K562 (cell line): ENCODE measurements around the gene JRKL. TPM values are rescaled to one million over a fixed set of nuclear protein-coding genes. Genes with fewer than 3 reads are reported as not detected.

Source experiments
- BHLHE40 ChIP-seq: IDR thresholded peaks from 2 replicates; pipeline ENCODE4 v1.6.1; 2011; ENCODE audit warnings: low read length, improper control_type of control experiment
- CREBBP ChIP-seq: IDR thresholded peaks from one replicate; pipeline ENCODE4 v1.6.1; 2012; ENCODE audit warnings: low read depth, mild to moderate bottlenecking, control low read depth, inconsistent platforms, low read length
- CTBP1 ChIP-seq: fragments of 450-650 bp; IDR thresholded peaks from 2 replicates; pipeline ENCODE4 v1.6.1; 2016; ENCODE audit warnings: borderline replicate concordance
- DACH1 ChIP-seq: fragments of 450-650 bp; IDR thresholded peaks from 2 replicates; pipeline ENCODE4 v1.6.1; 2018; ENCODE audit not compliant: partially characterized antibody
- EP300 ChIP-seq: IDR thresholded peaks from 2 replicates; pipeline ENCODE4 v1.6.1; 2012; ENCODE audit warnings: low read length, improper control_type of control experiment
- FOSL1 ChIP-seq: fragments of 200-800 bp; sonication (Bioruptor generic); conservative IDR thresholded peaks from 2 replicates; pipeline ENCODE4 v1.6.1; 2016; ENCODE audit warnings: missing genetic modification characterization, missing compliant biosample characterization
- GABPA ChIP-seq: fragments of 200-800 bp; sonication (Bioruptor generic); conservative IDR thresholded peaks from 2 replicates; pipeline ENCODE4 v1.6.1; 2016; ENCODE audit warnings: low read depth, missing genetic modification characterization, missing compliant biosample characterization
- HMBOX1 ChIP-seq: sonication (generic); IDR thresholded peaks from 2 replicates; pipeline ENCODE4 v1.6.1; 2016
- JUN ChIP-seq, 2 experiments: sonication (generic) in 1 of 2; formaldehyde crosslinking in 1 of 2; IDR thresholded peaks; 2 replicates each; pipeline versions ENCODE4 v1.6.1 to v1.8.0; 2012 to 2022; ENCODE audit warnings: borderline replicate concordance in 2 of 2, mild to moderate bottlenecking in 2 of 2, improper control_type of control experiment in 1 of 2, low read depth in 1 of 2, low read length in 1 of 2, missing genetic modification reagents in 1 of 2
- PHF8 ChIP-seq: fragments of 200-600 bp; sonication (generic); IDR thresholded peaks from 2 replicates; pipeline ENCODE4 v1.6.1; 2012; ENCODE audit warnings: mixed run types, mild to moderate bottlenecking, inconsistent platforms, low read length, moderate library complexity, borderline replicate concordance
- RNF219 ChIP-seq: fragments of 250-450 bp; sonication (Bioruptor Pico); IDR thresholded peaks from 2 replicates; pipeline ENCODE4 v1.5.0; 2022; ENCODE audit warnings: mild to moderate bottlenecking
- STAT6 ChIP-seq: sonication (generic); formaldehyde crosslinking; IDR thresholded peaks from 2 replicates; pipeline ENCODE4 v1.8.1; 2023; ENCODE audit warnings: mild to moderate bottlenecking, missing genetic modification reagents
- TAF15 ChIP-seq: fragments of 200-400 bp; formaldehyde crosslinking; IDR thresholded peaks from 2 replicates; pipeline ENCODE4 v1.6.1; 2017; ENCODE audit warnings: mild to moderate bottlenecking, low read depth, low read length, moderate library complexity
- TEAD1 ChIP-seq, 2 experiments: fragments of 450-650 bp in 1 of 2; sonication (generic) in 1 of 2; formaldehyde crosslinking; IDR thresholded peaks; 2 replicates each; pipeline versions ENCODE4 v1.4.0 to v1.8.0; 2020 to 2022; ENCODE audit warnings: mild to moderate bottlenecking in 2 of 2, missing genetic modification reagents in 1 of 2
- TFE3 ChIP-seq: fragments of 450-650 bp; formaldehyde crosslinking; IDR thresholded peaks from 2 replicates; pipeline ENCODE4 v1.4.0; 2020; ENCODE audit warnings: mild to moderate bottlenecking, mixed read lengths
- USF1 ChIP-seq: sonication (generic); formaldehyde crosslinking; IDR thresholded peaks from 2 replicates; pipeline ENCODE4 v1.9.0; 2022; ENCODE audit warnings: mild to moderate bottlenecking, missing genetic modification reagents
- ZNF140 ChIP-seq: fragments of 250-450 bp; sonication (Bioruptor Pico); IDR thresholded peaks from 2 replicates; pipeline ENCODE4 v1.8.0; 2021; ENCODE audit warnings: moderate library complexity, mild to moderate bottlenecking, inconsistent platforms
- ZNF384 ChIP-seq: IDR thresholded peaks from 2 replicates; pipeline ENCODE4 v1.6.1; 2012; ENCODE audit warnings: low read depth, low read length, improper control_type of control experiment
- polyA plus RNA-seq, 8 experiments: library from polyadenylated mRNA; depleted of rRNA in 4 of 8; stranded (reverse) in 5 of 8; unstranded in 3 of 8; fragments of >200 nt; fragmentation: Nextera tagmentation in 2 of 8; fragmentation: Illumina TruSeq in 1 of 8; extraction: Ambion mirVana in 2 of 8; extraction: Trizol in 1 of 8; gene quantifications; 2 replicates each; pipeline versions ENCODE4 v1.2.1 to v1.2.3, GENCODE V29; 2011 to 2014; ENCODE audit warnings: inconsistent platforms in 1 of 8, missing spikeins in 1 of 8
- total RNA-seq, 7 experiments: library from RNA; depleted of rRNA in 6 of 7; stranded (reverse); fragments of >200 nt in 6 of 7; fragmentation: Illumina TruSeq in 2 of 7; extraction: Trizol in 2 of 7; gene quantifications; 2 replicates each; pipeline versions ENCODE4 v1.2.1 to v1.2.3, GENCODE V29; 2011 to 2021; ENCODE audit warnings: low replicate concordance in 1 of 7

The JRKL gene
- total and polyA plus RNA-seq, 9 of the 15 experiments (the other 6 are each of a cell fraction or from before 2014, with no cell fraction given), result 4.5 to 14.8 (median 8.5) TPM

GRCh38 chr11:96342961-96343711 is 46.7 kb upstream of the JRKL start, which contains the start of gene MAML2 (continued):
- TF ChIP-seq STAT6, result no peak
- TF ChIP-seq RNF219 (CRISPR knock-in tag), result no peak
- peak; percentile 80 for TF ChIP-seq FOSL1 (tag)
- TF ChIP-seq TFE3 (CRISPR knock-in tag), result no peak
- TF ChIP-seq CREBBP, result no peak
- peak; percentile 48; the same call in 1 of the 2 replicates for TF ChIP-seq CTBP1
- TF ChIP-seq HMBOX1, result peak; percentile 58
- no peak for TF ChIP-seq ZNF140 (CRISPR knock-in tag)
- TF ChIP-seq TEAD1 (CRISPR knock-in tag; IDR thresholded peaks at IDR 0.05), result 0 out of 4 replicates have a peak, but pooled peaks of 1 of the 2 experiments have one; percentile 14
- no peak for TF ChIP-seq GABPA (tag)
- peak; percentile 41; the same call in 1 of the 2 replicates for TF ChIP-seq BHLHE40
- TF ChIP-seq EP300, result peak; percentile 54; the same call in 1 of the 2 replicates
- no peak for TF ChIP-seq DACH1
- TF ChIP-seq TAF15, result no peak
- TF ChIP-seq ZNF384, result peak; percentile 68; the same call in 1 of the 2 replicates
- peak; percentile 34; the same call in 1 of the 2 replicates for TF ChIP-seq PHF8
- no peak for TF ChIP-seq USF1 (CRISPR knock-in tag)
- 0 out of 2 replicates have a peak, but pooled peaks have one; percentile 47 for TF ChIP-seq JUN (IDR thresholded peaks at IDR 0.05; ENCODE audit: borderline replicate concordance, low read depth, low read length)
- no peak for TF ChIP-seq JUN (CRISPR knock-in tag; IDR thresholded peaks at IDR 0.05; ENCODE audit: borderline replicate concordance)
